HepG2 (cell line): ENCODE data around the gene ALG14. TPM values are rescaled to one million over a fixed set of nuclear protein-coding genes. Genes with fewer than 3 reads are reported as not detected.
A peak's percentile ranks its signal among the peaks of the same experiment; 100 is the strongest.

Experiments used
- BHLHE40 ChIP-seq: IDR thresholded peaks from 2 replicates; pipeline ENCODE4 v1.6.1; 2011; ENCODE audit warnings: low read length, improper control_type of control experiment
- CBX2 ChIP-seq, 2 experiments: fragments of 200-600 bp in 1 of 2; sonication (generic); formaldehyde crosslinking in 1 of 2; IDR thresholded peaks; 2 replicates each; pipeline versions ENCODE4 v1.7.0 to v1.8.1; 2018 to 2022; ENCODE audit warnings: low read depth in 2 of 2, low read length in 1 of 2, mild to moderate bottlenecking in 1 of 2, missing genetic modification reagents in 1 of 2
- CERS6 ChIP-seq: sonication (generic); formaldehyde crosslinking; IDR thresholded peaks from 2 replicates; pipeline ENCODE4 v1.5.0; 2020; ENCODE audit warnings: missing genetic modification reagents
- FOXA3 ChIP-seq: IDR thresholded peaks from 2 replicates; pipeline ENCODE4 v1.6.1; 2016; ENCODE audit warnings: missing genetic modification reagents, missing compliant biosample characterization
- GPBP1L1 ChIP-seq: sonication (generic); formaldehyde crosslinking; IDR thresholded peaks from 2 replicates; pipeline ENCODE4 v1.5.0; 2020; ENCODE audit warnings: mild to moderate bottlenecking, missing genetic modification reagents
- HMGXB3 ChIP-seq: sonication (generic); formaldehyde crosslinking; IDR thresholded peaks from 2 replicates; pipeline ENCODE4 v1.4.0; 2020; ENCODE audit warnings: missing genetic modification reagents, borderline replicate concordance
- ZNF251 ChIP-seq: sonication (generic); formaldehyde crosslinking; IDR thresholded peaks from 2 replicates; pipeline ENCODE4 v1.9.0; 2021; ENCODE audit warnings: mild to moderate bottlenecking, missing genetic modification reagents
- ZNF337 ChIP-seq: sonication (generic); formaldehyde crosslinking; IDR thresholded peaks from 2 replicates; pipeline ENCODE4 v1.5.1; 2020; ENCODE audit warnings: missing genetic modification reagents, low read depth, mild to moderate bottlenecking, borderline replicate concordance
- ZNF501 ChIP-seq: sonication (generic); formaldehyde crosslinking; IDR thresholded peaks from 2 replicates; pipeline ENCODE4 v1.5.1; 2020; ENCODE audit warnings: mild to moderate bottlenecking, moderate library complexity, missing genetic modification reagents
- polyA plus RNA-seq, 8 experiments: library from polyadenylated mRNA; depleted of rRNA in 3 of 8; stranded (reverse) in 7 of 8; unstranded in 1 of 8; fragments of >200 nt; fragmentation: Illumina TruSeq in 4 of 8; extraction: Trizol in 4 of 8; gene quantifications; 2 replicates each; pipeline versions ENCODE4 v1.2.1 to v1.2.3, GENCODE V29; 2011 to 2016; ENCODE audit warnings: low read depth in 4 of 8, missing spikeins in 1 of 8, mixed read lengths in 1 of 8; ENCODE audit not compliant: insufficient read depth in 1 of 8
- total RNA-seq, 5 experiments: library from RNA; depleted of rRNA; stranded (reverse); fragments of >200 nt; fragmentation: Illumina TruSeq; extraction: Trizol; gene quantifications; 2 replicates each; pipeline ENCODE4 v1.2.3, GENCODE V29; 2016; ENCODE audit warnings: low read depth in 1 of 5
- TF ChIP-seq, protein P1 (sequence below), 2 experiments: sonication (generic) in 1 of 2; formaldehyde crosslinking in 1 of 2; IDR thresholded peaks; 2 replicates each; pipeline versions ENCODE4 v1.6.1 to v1.9.0; 2014 to 2022; ENCODE audit warnings: antibody characterized with exemption in 1 of 2, borderline replicate concordance in 1 of 2, inconsistent platforms in 1 of 2, low read depth in 1 of 2, missing genetic modification reagents in 1 of 2
- TF ChIP-seq, protein P2 (sequence below): sonication (generic); formaldehyde crosslinking; IDR thresholded peaks from 2 replicates; pipeline ENCODE4 v1.4.0; 2020; ENCODE audit warnings: mild to moderate bottlenecking, missing genetic modification reagents
- TF ChIP-seq, protein P3 (sequence below): sonication (generic); formaldehyde crosslinking; IDR thresholded peaks from 2 replicates; pipeline ENCODE4 v1.4.0; 2020; ENCODE audit warnings: missing genetic modification reagents, borderline replicate concordance

The ALG14 gene
- total and polyA plus RNA-seq, 2 of the 13 experiments (the other 11 are each of a cell fraction or from before 2014, with no cell fraction given): 4.5 to 12.7 TPM

DNA sequence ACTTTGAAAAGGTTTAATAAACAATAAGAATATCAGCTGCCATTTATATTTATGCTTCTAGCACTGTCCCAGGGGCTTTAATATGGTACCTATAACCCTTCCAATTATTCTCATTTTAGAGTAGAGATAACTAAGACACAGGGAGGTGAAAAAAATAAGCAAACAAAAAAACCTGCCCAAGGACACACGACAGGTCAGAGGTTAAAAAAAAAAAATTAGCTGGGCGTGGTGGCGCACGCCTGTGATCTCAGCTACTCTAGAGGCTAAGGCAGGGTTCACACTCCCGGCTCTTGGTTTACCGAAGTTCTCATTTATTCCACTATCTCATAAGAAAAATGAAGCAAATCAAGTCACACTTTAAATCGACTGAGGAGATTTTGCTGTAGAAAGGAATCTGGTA is 111.2 kb downstream of the ALG14 start (continued):
- TF ChIP-seq, protein P1, sequence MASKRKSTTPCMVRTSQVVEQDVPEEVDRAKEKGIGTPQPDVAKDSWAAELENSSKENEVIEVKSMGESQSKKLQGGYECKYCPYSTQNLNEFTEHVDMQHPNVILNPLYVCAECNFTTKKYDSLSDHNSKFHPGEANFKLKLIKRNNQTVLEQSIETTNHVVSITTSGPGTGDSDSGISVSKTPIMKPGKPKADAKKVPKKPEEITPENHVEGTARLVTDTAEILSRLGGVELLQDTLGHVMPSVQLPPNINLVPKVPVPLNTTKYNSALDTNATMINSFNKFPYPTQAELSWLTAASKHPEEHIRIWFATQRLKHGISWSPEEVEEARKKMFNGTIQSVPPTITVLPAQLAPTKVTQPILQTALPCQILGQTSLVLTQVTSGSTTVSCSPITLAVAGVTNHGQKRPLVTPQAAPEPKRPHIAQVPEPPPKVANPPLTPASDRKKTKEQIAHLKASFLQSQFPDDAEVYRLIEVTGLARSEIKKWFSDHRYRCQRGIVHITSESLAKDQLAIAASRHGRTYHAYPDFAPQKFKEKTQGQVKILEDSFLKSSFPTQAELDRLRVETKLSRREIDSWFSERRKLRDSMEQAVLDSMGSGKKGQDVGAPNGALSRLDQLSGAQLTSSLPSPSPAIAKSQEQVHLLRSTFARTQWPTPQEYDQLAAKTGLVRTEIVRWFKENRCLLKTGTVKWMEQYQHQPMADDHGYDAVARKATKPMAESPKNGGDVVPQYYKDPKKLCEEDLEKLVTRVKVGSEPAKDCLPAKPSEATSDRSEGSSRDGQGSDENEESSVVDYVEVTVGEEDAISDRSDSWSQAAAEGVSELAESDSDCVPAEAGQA (IDR thresholded peaks at IDR 0.05; ENCODE audit: low read depth): 0 out of 2 replicates have a peak, but pooled peaks have one; percentile 21
- TF ChIP-seq, protein P1 (CRISPR knock-in tag; IDR thresholded peaks at IDR 0.05; ENCODE audit: borderline replicate concordance): no peak
- TF ChIP-seq ZNF501 (CRISPR knock-in tag) (no peak), HMGXB3 (CRISPR knock-in tag) (no peak), CBX2 (IDR thresholded peaks at IDR 0.05; ENCODE audit: low read depth, low read length) (no peak), CBX2 (CRISPR knock-in tag; IDR thresholded peaks at IDR 0.05; ENCODE audit: low read depth) (no peak), ZNF337 (CRISPR knock-in tag) (no peak), BHLHE40 (no peak), CERS6 (CRISPR knock-in tag) (no peak), ZNF251 (CRISPR knock-in tag) (no peak), FOXA3 (CRISPR knock-in tag) (peak; percentile 18; the same call in 1 of the 2 replicates), GPBP1L1 (no peak)
- TF ChIP-seq, protein P2, sequence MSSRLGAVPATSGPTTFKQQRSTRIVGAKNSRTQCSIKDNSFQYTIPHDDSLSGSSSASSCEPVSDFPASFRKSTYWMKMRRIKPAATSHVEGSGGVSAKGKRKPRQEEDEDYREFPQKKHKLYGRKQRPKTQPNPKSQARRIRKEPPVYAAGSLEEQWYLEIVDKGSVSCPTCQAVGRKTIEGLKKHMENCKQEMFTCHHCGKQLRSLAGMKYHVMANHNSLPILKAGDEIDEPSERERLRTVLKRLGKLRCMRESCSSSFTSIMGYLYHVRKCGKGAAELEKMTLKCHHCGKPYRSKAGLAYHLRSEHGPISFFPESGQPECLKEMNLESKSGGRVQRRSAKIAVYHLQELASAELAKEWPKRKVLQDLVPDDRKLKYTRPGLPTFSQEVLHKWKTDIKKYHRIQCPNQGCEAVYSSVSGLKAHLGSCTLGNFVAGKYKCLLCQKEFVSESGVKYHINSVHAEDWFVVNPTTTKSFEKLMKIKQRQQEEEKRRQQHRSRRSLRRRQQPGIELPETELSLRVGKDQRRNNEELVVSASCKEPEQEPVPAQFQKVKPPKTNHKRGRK (CRISPR knock-in tag): no peak
- TF ChIP-seq, protein P3, sequence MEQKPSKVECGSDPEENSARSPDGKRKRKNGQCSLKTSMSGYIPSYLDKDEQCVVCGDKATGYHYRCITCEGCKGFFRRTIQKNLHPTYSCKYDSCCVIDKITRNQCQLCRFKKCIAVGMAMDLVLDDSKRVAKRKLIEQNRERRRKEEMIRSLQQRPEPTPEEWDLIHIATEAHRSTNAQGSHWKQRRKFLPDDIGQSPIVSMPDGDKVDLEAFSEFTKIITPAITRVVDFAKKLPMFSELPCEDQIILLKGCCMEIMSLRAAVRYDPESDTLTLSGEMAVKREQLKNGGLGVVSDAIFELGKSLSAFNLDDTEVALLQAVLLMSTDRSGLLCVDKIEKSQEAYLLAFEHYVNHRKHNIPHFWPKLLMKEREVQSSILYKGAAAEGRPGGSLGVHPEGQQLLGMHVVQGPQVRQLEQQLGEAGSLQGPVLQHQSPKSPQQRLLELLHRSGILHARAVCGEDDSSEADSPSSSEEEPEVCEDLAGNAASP (CRISPR knock-in tag): no peak
